SK-N-MC (cell line): Measurements from ENCODE around the gene PCYOX1L.

Experiments
- EZH2 ChIP-seq: fragments of 200-600 bp; sonication (generic); IDR thresholded peaks from one replicate; pipeline ENCODE4 v1.6.1; 2017; ENCODE audit warnings: antibody characterized with exemption
- POLR2AphosphoS5 ChIP-seq: IDR thresholded peaks from 2 replicates; pipeline ENCODE4 v1.6.1; 2012; ENCODE audit warnings: mild to moderate bottlenecking, low read depth, low read length, borderline replicate concordance

DNA sequence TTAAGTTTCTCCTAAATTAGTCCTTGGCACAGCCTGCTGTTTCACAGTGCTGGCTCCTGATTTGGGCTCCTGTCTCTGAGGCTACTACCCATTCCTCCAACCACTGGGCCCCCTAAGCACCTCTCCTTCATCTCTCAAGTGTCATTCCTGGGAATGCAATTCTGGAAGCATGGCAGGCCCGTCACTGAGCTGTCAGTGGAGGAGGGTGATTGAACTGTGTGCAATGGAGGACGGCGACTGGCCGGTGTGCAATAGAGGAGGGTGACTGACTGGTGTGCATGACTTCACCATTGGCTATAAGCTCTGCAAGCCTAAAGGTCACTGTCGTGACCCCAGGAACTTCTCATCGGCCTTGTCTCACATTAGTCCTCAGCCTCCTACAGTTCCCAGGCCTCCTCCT is 33.7 kb downstream of the PCYOX1L start:
- no peak for TF ChIP-seq POLR2AphosphoS5
- no peak for TF ChIP-seq EZH2
